Breast epithelium (tissue), 3 donors: ENCODE results near the gene CHERP.

Source experiments
- CTCF ChIP-seq, 3 donors: fragments of 450-650 bp; IDR thresholded peaks; one replicate each; pipeline ENCODE4 v1.5.1; 2016 to 2017; ENCODE audit warnings: antibody characterized with exemption in 3 of 3, mild to moderate bottlenecking in 3 of 3, moderate library complexity in 3 of 3
- POLR2A ChIP-seq: fragments of 450-650 bp; IDR thresholded peaks from one replicate; pipeline ENCODE4 v1.6.1; 2016; ENCODE audit warnings: antibody characterized with exemption, mild to moderate bottlenecking, moderate library complexity
- POLR2AphosphoS5 ChIP-seq, 3 donors: sonication (generic); formaldehyde crosslinking; IDR thresholded peaks; one replicate each; pipeline ENCODE4 v1.6.1; 2017; ENCODE audit warnings: antibody characterized with exemption in 3 of 3

DNA sequence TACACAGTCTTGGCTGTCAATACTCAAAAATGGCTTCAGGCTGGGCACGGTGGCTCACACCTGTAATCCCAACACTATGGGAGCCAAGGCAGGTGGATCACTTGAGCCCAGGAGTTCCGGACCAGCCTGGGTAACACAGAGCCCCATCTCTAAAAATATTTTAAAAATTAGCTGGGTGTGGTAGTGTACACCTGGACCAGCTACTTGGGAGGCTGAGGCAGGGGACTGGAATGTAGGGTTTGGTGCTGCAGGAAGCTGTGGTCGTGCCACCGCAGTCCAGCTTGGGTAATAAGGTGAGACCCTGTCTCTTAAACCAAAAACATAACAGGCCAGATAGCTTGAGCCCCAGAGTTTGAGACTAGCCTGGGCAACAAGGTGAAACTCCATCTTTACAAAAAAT is 6.7 kb upstream of the CHERP start:
- no peak for TF ChIP-seq CTCF (IDR thresholded peaks at IDR 0.05)
- no peak for TF ChIP-seq POLR2A
- TF ChIP-seq POLR2AphosphoS5 (IDR thresholded peaks at IDR 0.05) = no peak
